OCI-LY7 (cell line): ENCODE data around the gene DOCK9.

Experiments
- EZH2phosphoT487 ChIP-seq: fragments of 200-600 bp; sonication (generic); IDR thresholded peaks from 2 replicates; pipeline ENCODE4 v1.6.1; 2018; ENCODE audit warnings: low read depth, borderline replicate concordance, mild to moderate bottlenecking, mixed run types, antibody characterized with exemption, low read length, moderate library complexity, mixed read lengths
- TF ChIP-seq, protein P1 (sequence below): fragments of 200-600 bp; sonication (generic); conservative IDR thresholded peaks from 2 replicates; pipeline ENCODE4 v1.5.1; 2014; ENCODE audit warnings: mild to moderate bottlenecking, antibody characterized with exemption, low read length, moderate library complexity, mixed read lengths

DNA sequence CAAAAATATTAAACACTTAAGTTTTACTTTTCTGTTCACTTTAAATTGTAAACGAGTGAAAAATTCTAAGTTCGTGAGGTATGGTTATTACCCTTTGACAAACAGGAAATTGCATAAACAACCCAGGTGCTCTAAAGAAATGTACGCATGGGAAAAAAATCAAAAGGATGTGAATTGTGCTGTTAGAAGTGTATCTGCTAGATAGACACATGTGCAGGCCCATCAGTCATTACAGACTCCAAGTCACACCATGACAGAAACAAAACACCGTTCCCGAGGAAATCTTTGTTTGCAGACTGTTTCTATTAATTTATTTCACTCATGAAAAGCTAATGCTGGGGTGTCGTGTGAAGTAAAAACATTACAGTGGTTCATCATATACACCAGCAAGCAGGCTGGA, 17.0 kb upstream of the DOCK9 start:
- TF ChIP-seq, protein P1, sequence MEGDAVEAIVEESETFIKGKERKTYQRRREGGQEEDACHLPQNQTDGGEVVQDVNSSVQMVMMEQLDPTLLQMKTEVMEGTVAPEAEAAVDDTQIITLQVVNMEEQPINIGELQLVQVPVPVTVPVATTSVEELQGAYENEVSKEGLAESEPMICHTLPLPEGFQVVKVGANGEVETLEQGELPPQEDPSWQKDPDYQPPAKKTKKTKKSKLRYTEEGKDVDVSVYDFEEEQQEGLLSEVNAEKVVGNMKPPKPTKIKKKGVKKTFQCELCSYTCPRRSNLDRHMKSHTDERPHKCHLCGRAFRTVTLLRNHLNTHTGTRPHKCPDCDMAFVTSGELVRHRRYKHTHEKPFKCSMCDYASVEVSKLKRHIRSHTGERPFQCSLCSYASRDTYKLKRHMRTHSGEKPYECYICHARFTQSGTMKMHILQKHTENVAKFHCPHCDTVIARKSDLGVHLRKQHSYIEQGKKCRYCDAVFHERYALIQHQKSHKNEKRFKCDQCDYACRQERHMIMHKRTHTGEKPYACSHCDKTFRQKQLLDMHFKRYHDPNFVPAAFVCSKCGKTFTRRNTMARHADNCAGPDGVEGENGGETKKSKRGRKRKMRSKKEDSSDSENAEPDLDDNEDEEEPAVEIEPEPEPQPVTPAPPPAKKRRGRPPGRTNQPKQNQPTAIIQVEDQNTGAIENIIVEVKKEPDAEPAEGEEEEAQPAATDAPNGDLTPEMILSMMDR = no peak
- TF ChIP-seq EZH2phosphoT487 = no peak
